Activated effector memory CD4-positive, alpha-beta T cell treated with Interleukin-2 at 50 U/mL for 16 hours (primary cell): ENCODE data around the gene COTL1.
"Not testable (repeated sequence)": the region's sequence is repeated elsewhere in the genome, so short reads cannot be mapped to it uniquely, and the experiment has no call there.

ENCODE experiments used
- DNase-seq: peaks from one replicate; pipeline ENCODE4 v3.0.0-alpha.2; 2020

COTL1 gene

GRCh38 chr16:84641643-84642358, 23.9 kb upstream of the COTL1 start:
- DNase-seq: no peak

DNA sequence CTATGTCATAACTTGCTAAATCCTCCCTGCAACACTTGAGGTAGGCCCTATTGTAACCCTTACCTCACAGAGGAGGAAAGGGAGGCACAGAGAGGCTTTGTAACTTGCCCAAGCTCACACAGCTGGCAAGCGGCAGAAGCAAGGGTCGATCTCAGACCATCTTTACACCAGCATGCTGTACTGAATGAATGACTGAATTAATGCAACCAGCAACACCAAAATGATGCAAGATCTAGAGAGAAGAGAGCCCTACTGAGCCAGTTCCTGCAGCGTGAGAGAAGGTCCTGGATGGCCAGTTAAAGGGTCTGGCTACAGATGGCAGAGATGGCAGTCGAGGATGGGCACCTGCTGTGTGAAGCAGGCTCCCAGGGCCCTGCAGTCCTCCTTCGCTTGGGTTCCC, 22.3 kb upstream of the COTL1 start:
- no peak for DNase-seq

DNA sequence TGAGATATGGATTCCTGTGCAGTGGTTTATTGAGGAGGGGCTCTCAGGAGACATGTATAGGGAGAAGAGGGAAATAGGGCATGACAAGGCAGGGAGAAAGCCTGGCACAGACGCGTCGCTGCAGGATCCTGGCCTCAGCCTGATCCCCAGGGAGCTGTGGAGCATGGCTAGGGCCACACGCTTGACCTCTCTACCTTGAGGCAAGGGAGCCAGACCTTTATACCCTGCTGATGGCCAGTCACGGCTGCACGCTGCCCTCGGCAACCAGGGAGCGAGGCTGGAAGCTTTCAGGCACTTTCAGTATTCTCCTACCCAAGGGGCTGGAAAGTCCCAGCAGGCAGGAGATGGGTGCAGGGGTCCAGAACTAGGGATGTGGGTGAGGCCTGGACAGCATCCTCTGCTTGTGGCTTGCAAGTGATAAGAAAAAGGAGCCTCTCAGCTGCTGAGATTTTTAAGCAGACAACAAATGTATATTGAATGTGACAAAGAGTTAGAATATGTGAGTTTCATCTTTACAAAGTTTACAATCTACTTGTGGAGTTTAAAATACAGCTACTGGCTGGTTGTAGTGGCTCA, 20.4 kb upstream of the COTL1 start:
- no peak for DNase-seq

DNA sequence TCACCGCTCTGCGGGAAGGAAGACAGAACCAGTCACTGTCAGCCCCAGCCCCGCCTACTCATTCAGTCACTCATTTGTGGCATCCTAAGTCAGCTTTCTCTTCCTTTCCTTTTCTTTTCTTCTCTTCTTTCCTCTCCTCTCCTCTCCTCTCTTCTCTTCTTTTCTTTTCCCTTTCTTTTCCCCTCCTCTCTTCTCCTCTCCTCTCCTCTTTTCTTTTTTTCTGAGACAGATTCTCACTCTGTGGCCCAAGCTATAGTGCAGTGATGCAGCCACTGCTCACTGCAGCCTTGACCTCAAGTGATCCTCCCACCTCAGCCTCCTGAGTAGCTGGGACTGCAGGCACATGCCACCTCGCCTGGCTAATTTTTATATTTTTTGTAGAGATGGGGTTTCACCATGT, 19.8 kb upstream of the COTL1 start:
- DNase-seq: no peak

DNA sequence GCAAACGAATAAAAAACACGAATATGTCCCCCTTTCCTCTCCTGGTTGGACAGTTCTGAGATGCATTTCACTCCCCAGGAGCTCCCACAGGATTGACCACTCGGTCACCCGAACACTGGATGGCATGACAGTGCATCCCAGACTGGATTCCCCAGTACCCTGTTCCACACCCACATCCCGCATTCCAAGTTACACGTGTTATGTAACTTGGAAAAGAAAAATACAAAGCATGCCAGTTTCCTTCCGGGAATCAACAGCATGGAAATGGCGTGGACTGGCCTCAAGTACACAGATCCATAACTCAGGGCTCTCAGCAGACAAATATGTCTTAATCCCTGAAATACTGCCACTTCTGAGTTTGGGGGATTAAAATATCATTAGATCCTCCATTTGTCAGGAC, 17.8 kb upstream of the COTL1 start:
- DNase-seq: no peak

- DNase-seq: no peak
These were observed 15.7 kb upstream of the COTL1 start for GRCh38 chr16:84633622-84634021.

DNA sequence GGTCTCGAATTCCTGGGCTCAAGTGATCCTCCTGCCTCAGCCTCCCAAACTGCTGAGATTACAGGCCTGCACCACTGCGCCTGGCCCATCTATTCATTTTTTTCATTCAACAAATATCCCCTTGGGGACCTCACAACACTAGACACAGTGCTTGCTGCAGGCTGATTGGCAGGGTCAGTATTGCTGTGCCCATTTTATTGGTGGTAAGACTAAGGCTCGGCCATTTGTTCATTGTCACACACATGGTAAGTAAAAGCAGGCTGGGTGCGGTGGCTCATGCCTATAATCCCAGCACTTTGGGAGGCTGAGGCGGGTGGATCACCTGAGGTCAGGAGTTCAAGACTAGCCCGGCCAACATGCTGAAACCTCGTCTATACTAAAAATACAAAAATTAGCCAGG, 15.0 kb upstream of the COTL1 start:
- DNase-seq: not testable (repeated sequence)

- DNase-seq: no peak
These were observed 14.0 kb upstream of the COTL1 start for GRCh38 chr16:84631886-84632285.

DNA sequence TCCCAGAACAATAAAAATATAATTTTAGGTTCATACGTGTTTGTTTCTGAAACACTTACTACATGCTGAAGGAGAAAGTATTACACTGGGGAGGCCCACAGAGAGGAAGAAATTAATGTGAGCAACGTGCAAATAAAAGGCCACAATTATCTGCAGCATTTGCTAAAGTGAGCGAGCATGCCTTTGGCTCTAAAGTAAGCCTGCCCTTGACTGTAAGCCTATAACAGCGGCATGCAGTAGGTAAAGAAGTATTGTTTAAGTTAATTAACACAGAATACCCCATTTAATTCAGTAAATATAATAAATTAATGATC, 13.2 kb upstream of the COTL1 start:
- DNase-seq: no peak

- no peak for DNase-seq
These were observed 12.7 kb upstream of the COTL1 start for GRCh38 chr16:84630446-84631152.

DNA sequence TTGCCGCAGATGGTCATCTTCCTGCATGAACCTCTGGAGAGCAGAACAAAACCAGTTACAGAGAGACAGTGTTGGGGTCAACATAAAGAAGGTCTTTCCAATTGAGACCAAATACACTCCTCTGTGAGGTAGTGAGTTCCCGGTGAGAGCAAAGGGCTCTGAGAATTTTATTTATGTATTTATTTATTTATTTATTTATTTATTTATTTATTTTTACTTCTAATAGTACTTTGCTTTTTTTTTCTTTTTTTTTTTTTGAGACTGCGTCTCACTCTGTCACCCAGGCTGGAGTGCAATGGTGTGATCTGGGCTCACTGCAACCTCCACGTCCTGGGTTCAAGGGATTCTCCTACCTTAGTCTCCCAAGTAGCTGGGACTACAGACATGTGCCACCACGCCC, 12.1 kb upstream of the COTL1 start:
- no peak for DNase-seq

DNA sequence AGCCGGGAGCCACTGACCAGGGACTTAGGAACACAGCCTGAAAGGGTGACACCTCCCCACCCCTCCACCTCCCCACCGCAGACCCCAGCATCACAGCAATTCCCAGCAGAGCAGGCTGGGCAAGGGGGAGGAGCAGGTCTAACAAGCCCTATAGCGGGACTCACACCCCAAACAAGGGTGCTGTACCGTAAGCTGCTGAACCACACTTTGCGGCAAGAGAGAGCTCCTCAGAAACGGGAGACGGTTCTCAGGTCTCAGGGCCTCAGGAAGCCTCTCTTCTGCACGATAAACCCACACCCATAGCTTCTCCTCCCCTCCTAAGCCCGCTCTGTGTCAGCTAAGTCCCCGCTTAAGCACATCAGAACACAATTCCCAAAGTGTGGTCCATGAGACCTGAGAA, 11.7 kb upstream of the COTL1 start:
- DNase-seq: no peak

- DNase-seq: no peak
These were observed 10.4 kb upstream of the COTL1 start for GRCh38 chr16:84628226-84628731.

GRCh38 chr16:84625556-84625955, 7.7 kb upstream of the COTL1 start:
- no peak for DNase-seq

DNA sequence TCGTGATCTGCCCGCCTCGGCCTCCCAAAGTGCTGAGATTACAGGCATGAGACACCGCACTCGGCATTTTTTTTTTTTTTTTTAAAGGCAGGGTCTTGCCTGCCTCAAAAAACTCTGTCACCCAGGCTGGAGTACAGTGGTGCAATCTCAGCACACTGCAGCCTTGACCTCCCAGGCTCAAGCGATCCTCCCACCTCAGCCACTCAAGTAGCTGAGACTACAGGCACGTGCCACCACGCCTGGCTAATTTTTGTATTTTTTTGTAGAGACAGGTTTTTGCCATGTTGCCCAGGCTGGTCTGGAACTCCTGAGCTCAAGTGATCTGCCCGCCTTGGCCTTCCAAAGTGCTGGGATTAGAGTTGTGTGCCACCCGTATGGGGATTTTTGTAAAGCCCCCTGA, 3.0 kb upstream of the COTL1 start:
- not testable (repeated sequence) for DNase-seq

GRCh38 chr16:84618581-84619460, 943 bp upstream of the COTL1 start:
- DNase-seq: no peak

- peak; percentile 47 for DNase-seq
These were observed 662 bp downstream of the COTL1 start for GRCh38 chr16:84617041-84617790.

DNA sequence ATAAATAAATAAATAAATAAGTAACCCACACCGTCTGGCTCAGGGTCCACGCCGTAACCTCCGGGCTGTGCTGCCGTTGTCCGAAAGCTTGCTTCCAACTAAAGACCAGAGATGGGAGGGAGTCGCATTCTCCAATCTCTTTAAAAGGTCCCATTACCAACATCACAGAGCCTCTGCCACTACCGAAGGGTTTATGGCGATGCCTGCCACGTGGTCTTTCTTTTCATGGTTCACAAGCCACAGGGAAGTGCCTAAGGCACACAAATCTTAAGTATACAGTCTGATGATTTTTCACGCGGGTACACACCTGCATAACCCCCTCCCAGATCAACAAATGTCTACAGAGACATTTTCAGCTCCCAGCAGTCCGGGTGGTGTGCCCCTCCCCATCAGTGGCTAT, 1.4 kb downstream of the COTL1 start:
- no peak for DNase-seq

DNA sequence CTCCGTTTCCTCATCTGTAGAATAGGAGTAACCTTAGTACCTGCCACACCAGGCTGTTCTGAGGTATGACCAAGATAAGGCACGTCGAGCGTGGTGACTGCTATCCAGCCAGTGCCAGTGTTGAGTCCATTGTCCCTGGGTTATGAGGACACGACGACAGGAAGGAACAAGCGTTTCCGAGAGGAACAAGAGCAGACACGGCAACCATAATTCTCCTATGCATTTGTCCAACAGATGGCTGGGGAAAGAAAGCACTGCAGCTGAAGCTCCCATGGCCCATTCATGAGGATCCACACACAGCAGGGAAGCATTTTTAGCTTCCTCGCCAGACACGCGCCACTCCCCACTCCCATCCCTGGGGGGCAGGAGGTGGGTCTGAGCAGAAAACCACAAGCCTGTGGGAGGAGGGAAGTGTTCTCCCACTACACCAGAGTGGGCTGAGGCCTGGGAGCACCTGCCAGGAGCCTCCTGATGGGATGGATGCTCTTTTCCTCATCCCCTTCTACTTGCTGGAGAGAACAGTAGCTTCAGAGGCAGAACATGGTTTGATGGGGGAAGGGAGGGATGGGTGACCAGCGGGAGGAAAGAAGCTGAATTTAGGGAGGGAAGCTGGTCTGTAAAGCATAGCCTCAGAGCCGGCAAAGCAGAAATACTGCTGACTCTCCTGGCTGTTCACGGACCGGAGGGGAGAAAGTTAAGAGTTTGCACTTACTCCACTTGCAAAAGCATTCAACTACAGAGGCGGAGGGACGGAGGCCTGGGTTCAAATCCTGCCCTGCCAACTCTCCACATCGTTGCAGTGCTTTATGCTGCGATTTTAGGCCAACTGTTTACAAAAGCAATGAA, 2.7 kb downstream of the COTL1 start:
- DNase-seq: no peak

- no peak for DNase-seq
These were observed 3.3 kb downstream of the COTL1 start for GRCh38 chr16:84614623-84614967.

DNA sequence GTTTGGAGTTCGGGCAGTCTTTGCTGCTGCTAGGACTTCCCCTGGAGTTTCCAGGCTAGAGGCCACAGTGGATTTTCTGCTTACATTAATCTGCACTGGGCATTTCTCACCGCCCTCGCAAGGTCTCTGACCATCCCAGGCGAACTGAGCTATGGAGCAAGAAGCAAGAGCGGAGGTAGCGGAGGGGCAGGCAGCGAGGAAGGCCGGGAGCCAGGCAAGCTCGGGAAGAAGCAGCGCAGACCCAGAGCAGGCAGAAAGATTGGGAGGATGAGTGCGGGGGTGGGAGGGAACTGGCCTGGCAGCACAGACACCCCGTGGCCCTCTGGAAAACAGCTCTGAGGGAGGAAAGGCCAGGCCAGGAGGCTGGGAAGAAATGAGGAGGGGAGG, 3.8 kb downstream of the COTL1 start:
- DNase-seq: no peak
